SK-N-SH (cell line): ENCODE data around the gene CTSL. TPM values are rescaled to one million over a fixed set of nuclear protein-coding genes. Genes with fewer than 3 reads are reported as not detected.

ENCODE experiments used
- CTCF ChIA-PET: fragments of 300-600, 350-600 bp; formaldehyde crosslinking; extraction: SDS; loops from one replicate; lab custom pipeline; 2021; lab: Yijun Ruan, JAX
- POLR2A ChIA-PET: fragments of 350-600 bp; sonication (Branson Sonifier 250); formaldehyde crosslinking; extraction: SDS; loops from one replicate; lab custom pipeline; 2020; ENCODE audit warnings: antibody characterized with exemption, inconsistent platforms; lab: Yijun Ruan, JAX
- DNase-seq: peaks from one replicate; pipeline ENCODE4 v3.0.0; 2012
- H2AFZ ChIP-seq: fragments of 200-600 bp; sonication (generic); 2 replicates; pipeline ENCODE4 v1.8.1; 2016; ENCODE audit warnings: antibody characterized with exemption, mild to moderate bottlenecking, low read depth
- H3F3A ChIP-seq: fragments of 200-600 bp; sonication (generic); replicated peaks from 2 replicates; pipeline ENCODE3; 2016; ENCODE audit warnings: antibody characterized with exemption, mild to moderate bottlenecking; ENCODE audit not compliant: insufficient read depth
- H3K27ac ChIP-seq, 2 experiments: fragments of 200-500 bp in 1 of 2; fragments of 200-600 bp in 1 of 2; sonication (Bioruptor generic) in 1 of 2; sonication (generic), shearing (Covaris generic) in 1 of 2; 2 replicates each; pipeline versions ENCODE4 v1.5.1 to v1.6.1; 2014 to 2016; ENCODE audit warnings: low read depth in 2 of 2, inconsistent platforms in 1 of 2, low read length in 1 of 2, mild to moderate bottlenecking in 1 of 2, mixed read lengths in 1 of 2
- H3K27me3 ChIP-seq: fragments of 200-600 bp; sonication (generic), shearing (Covaris generic); 2 replicates; pipeline ENCODE4 v1.6.1; 2016; ENCODE audit warnings: mixed run types; ENCODE audit not compliant: insufficient read depth
- H3K36me3 ChIP-seq, 2 experiments: fragments of 200-500 bp in 1 of 2; fragments of 200-600 bp in 1 of 2; sonication (Bioruptor generic) in 1 of 2; sonication (generic) in 1 of 2; replicated peaks in 1 of 2; 2 replicates each; pipeline versions ENCODE3 to v1.5.1; 2014 to 2016; ENCODE audit warnings: low read length in 1 of 2, mild to moderate bottlenecking in 1 of 2; ENCODE audit not compliant: insufficient read depth in 2 of 2, control insufficient read depth in 1 of 2
- H3K4me1 ChIP-seq, 2 experiments: fragments of 200-500 bp in 1 of 2; fragments of 200-600 bp in 1 of 2; sonication (Bioruptor generic) in 1 of 2; sonication (generic), shearing (Covaris generic) in 1 of 2; 2 replicates each; pipeline versions ENCODE4 v1.5.1 to v1.6.1; 2014 to 2016; ENCODE audit warnings: low read depth in 1 of 2, low read length in 1 of 2, mixed run types in 1 of 2; ENCODE audit not compliant: insufficient read depth in 2 of 2, control insufficient read depth in 1 of 2
- H3K4me2 ChIP-seq: fragments of 200-600 bp; sonication (generic), shearing (Covaris generic); 2 replicates; pipeline ENCODE4 v1.6.1; 2017; ENCODE audit warnings: mixed run types
- H3K4me3 ChIP-seq, 2 experiments: fragments of 200-500 bp in 1 of 2; fragments of 200-600 bp in 1 of 2; sonication (Bioruptor generic) in 1 of 2; sonication (generic), shearing (Covaris generic) in 1 of 2; 2 replicates each; pipeline versions ENCODE4 v1.5.1 to v1.8.1; 2014 to 2016; ENCODE audit warnings: low read depth in 2 of 2, inconsistent platforms in 1 of 2, low read length in 1 of 2, mild to moderate bottlenecking in 1 of 2, mixed read lengths in 1 of 2, moderate library complexity in 1 of 2
- H3K79me2 ChIP-seq: fragments of 200-600 bp; sonication (generic); 2 replicates; pipeline ENCODE4 v1.8.1; 2017; ENCODE audit warnings: mild to moderate bottlenecking; ENCODE audit not compliant: insufficient read depth
- H3K9ac ChIP-seq: fragments of 200-600 bp; sonication (generic); 2 replicates; pipeline ENCODE4 v1.6.1; 2017; ENCODE audit warnings: mixed run types
- H3K9me2 ChIP-seq: fragments of 200-600 bp; sonication (generic); 2 replicates; pipeline ENCODE4 v1.6.1; 2017; ENCODE audit warnings: mixed run types
- H3K9me3 ChIP-seq: fragments of 200-600 bp; sonication (generic); 2 replicates; pipeline ENCODE4 v1.6.1; 2017; ENCODE audit warnings: mixed run types, mild to moderate bottlenecking, moderate library complexity
- H4K20me1 ChIP-seq: fragments of 200-600 bp; sonication (generic); 2 replicates; pipeline ENCODE4 v1.6.1; 2017; ENCODE audit warnings: mild to moderate bottlenecking, mixed run types; ENCODE audit not compliant: insufficient read depth
- CHD2 ChIP-seq: fragments of 150-350 bp; IDR thresholded peaks from 2 replicates; pipeline ENCODE4 v1.6.1; 2018; ENCODE audit warnings: low read length; ENCODE audit not compliant: partially characterized antibody
- CTCF ChIP-seq: fragments of 200-600 bp; sonication (generic); IDR thresholded peaks from 2 replicates; pipeline ENCODE4 v1.6.1; 2017; ENCODE audit warnings: antibody characterized with exemption, mild to moderate bottlenecking, moderate library complexity
- EZH2phosphoT487 ChIP-seq: fragments of 200-600 bp; sonication (generic); IDR thresholded peaks from 2 replicates; pipeline ENCODE4 v1.6.1; 2017; ENCODE audit warnings: low read depth, mixed run types, mild to moderate bottlenecking, antibody characterized with exemption, moderate library complexity, borderline replicate concordance
- FOSL2 ChIP-seq: IDR thresholded peaks from 2 replicates; pipeline ENCODE4 v1.4.0; 2012; ENCODE audit warnings: low read depth, mild to moderate bottlenecking, moderate library complexity, borderline replicate concordance
- FOXJ3 ChIP-seq: sonication (generic); formaldehyde crosslinking; IDR thresholded peaks from 2 replicates; pipeline ENCODE4 v1.5.1; 2020; ENCODE audit warnings: mild to moderate bottlenecking, missing genetic modification reagents
- GABPA ChIP-seq: IDR thresholded peaks from 2 replicates; pipeline ENCODE4 v1.4.0; 2012; ENCODE audit warnings: low read depth, mild to moderate bottlenecking
- GATA2 ChIP-seq: sonication (generic); formaldehyde crosslinking; IDR thresholded peaks from 2 replicates; pipeline ENCODE4 v1.5.0; 2020; ENCODE audit warnings: mild to moderate bottlenecking, missing genetic modification reagents
- JUND ChIP-seq: IDR thresholded peaks from 2 replicates; pipeline ENCODE4 v1.4.0; 2012
- MAX ChIP-seq: IDR thresholded peaks from 2 replicates; pipeline ENCODE4 v1.4.0; 2012; ENCODE audit warnings: low read depth
- MEF2A ChIP-seq: IDR thresholded peaks from 2 replicates; pipeline ENCODE4 v1.4.0; 2012; ENCODE audit warnings: low read depth, borderline replicate concordance
- NFIC ChIP-seq: IDR thresholded peaks from 2 replicates; pipeline ENCODE4 v1.4.0; 2012; ENCODE audit warnings: borderline replicate concordance
- NRF1 ChIP-seq: IDR thresholded peaks from 2 replicates; pipeline ENCODE4 v1.6.1; 2012; ENCODE audit warnings: low read depth, mild to moderate bottlenecking, low read length
- POLR2AphosphoS5 ChIP-seq: IDR thresholded peaks from 2 replicates; pipeline ENCODE4 v1.6.1; 2012; ENCODE audit warnings: low read depth, low read length
- RAD21 ChIP-seq: IDR thresholded peaks from 2 replicates; pipeline ENCODE4 v1.6.1; 2012; ENCODE audit warnings: mild to moderate bottlenecking, low read length
- RCOR1 ChIP-seq: fragments of 150-350 bp; IDR thresholded peaks from 2 replicates; pipeline ENCODE4 v1.6.1; 2017; ENCODE audit warnings: antibody characterized with exemption, low read length
- RFX5 ChIP-seq: IDR thresholded peaks from 2 replicates; pipeline ENCODE4 v1.6.1; 2012; ENCODE audit warnings: mild to moderate bottlenecking, improper control_type of control experiment, low read length
- RXRA ChIP-seq: IDR thresholded peaks from 2 replicates; pipeline ENCODE4 v1.4.0; 2012; ENCODE audit warnings: low read depth, mild to moderate bottlenecking, borderline replicate concordance
- TCF12 ChIP-seq: IDR thresholded peaks from 2 replicates; pipeline ENCODE4 v1.4.0; 2012
- YY1 ChIP-seq: IDR thresholded peaks from 2 replicates; pipeline ENCODE4 v1.4.0; 2012; ENCODE audit warnings: low read depth, mild to moderate bottlenecking
- ZBTB33 ChIP-seq: IDR thresholded peaks from 2 replicates; pipeline ENCODE4 v1.4.0; 2012; ENCODE audit warnings: low read depth, borderline replicate concordance
- WGBS: methylation state at CpG from one replicate; pipeline ENCODE4 v1.1.6; 2017; ENCODE audit warnings: low lambda C conversion rate; 5-methylcytosine and 5-hydroxymethylcytosine counted together
- polyA plus RNA-seq, 3 experiments: library from polyadenylated mRNA; depleted of rRNA; stranded (reverse); fragments of >200 nt; gene quantifications; 2 replicates each; pipeline ENCODE4 v1.2.3, GENCODE V29; 2012
- TF ChIP-seq, protein P1 (sequence below): IDR thresholded peaks from 2 replicates; pipeline ENCODE4; 2012

CTSL gene
- polyA plus RNA-seq, 1 of the 3 experiments (the other 2 are of a cell fraction) = 98.3 TPM

DNA sequence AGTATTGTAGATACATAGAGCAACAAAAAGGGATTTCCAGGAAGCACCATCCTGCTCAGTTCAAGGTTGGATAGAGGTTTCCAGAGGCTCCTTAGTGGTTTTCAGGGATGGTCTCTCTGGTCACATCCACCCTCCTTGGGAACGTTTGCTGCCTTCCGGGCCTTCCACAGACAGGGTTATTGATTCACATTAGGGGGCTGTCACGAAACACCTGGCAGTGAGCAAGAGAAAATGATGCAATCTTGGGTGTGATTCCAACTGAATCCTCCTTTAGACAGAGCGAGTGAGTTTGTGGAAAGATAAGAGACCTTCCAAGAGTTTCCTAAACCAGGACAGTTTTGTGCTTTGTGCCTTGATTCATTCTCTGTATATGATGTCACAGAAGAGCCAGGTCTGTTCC is 43.8 kb upstream of the CTSL start:
- DNase-seq = no peak
- H3K9ac ChIP-seq = no peak overlapping the region
- 51% methylated on average over 4 of the region's 4 CpGs for WGBS
- H3K9me3 ChIP-seq = no peaks in the 10 kb centered on the region
- H2AFZ ChIP-seq = no peak overlapping the region
- no peaks in the 10 kb centered on the region for H4K20me1 ChIP-seq
- H3K4me1 ChIP-seq = no peaks in the 10 kb centered on the region; a peak in 1 of 4 replicates
- TF ChIP-seq RAD21 = no peak
- TF ChIP-seq YY1 = no peak
- no peak for TF ChIP-seq GABPA
- no peak for TF ChIP-seq MEF2A
- no peak for TF ChIP-seq CHD2
- no peak for TF ChIP-seq POLR2AphosphoS5
- TF ChIP-seq NRF1 = no peak
- no peak for TF ChIP-seq GATA2 (CRISPR knock-in tag)
- TF ChIP-seq EZH2phosphoT487 = no peak
- no peak for TF ChIP-seq MAX
- TF ChIP-seq, protein P1, sequence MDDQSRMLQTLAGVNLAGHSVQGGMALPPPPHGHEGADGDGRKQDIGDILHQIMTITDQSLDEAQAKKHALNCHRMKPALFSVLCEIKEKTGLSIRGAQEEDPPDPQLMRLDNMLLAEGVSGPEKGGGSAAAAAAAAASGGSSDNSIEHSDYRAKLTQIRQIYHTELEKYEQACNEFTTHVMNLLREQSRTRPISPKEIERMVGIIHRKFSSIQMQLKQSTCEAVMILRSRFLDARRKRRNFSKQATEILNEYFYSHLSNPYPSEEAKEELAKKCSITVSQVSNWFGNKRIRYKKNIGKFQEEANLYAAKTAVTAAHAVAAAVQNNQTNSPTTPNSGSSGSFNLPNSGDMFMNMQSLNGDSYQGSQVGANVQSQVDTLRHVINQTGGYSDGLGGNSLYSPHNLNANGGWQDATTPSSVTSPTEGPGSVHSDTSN = no peak
- TF ChIP-seq RXRA = no peak
- TF ChIP-seq RCOR1 = no peak
- no peak for TF ChIP-seq FOSL2
- no peak for TF ChIP-seq ZBTB33
- TF ChIP-seq FOXJ3 (CRISPR knock-in tag) = no peak
- no peak overlapping the region for H3K27ac ChIP-seq
- H3K36me3 ChIP-seq = no peaks in the 10 kb centered on the region
- H3F3A ChIP-seq = no peaks in the 10 kb centered on the region
- no peaks in the 10 kb centered on the region for H3K27me3 ChIP-seq
- CTCF ChIA-PET = interaction anchor here (1.4 to 3.3 kb wide), 2 partner anchors 19 to 131 kb away, joined by 3 to 12 read pairs; no protein-coding TSS in a partner anchor
- H3K4me3 ChIP-seq = no peak overlapping the region
- no peaks in the 10 kb centered on the region for H3K9me2 ChIP-seq
- POLR2A ChIA-PET = no interaction called here
- no peaks in the 10 kb centered on the region for H3K79me2 ChIP-seq
- no peak overlapping the region for H3K4me2 ChIP-seq

DNA sequence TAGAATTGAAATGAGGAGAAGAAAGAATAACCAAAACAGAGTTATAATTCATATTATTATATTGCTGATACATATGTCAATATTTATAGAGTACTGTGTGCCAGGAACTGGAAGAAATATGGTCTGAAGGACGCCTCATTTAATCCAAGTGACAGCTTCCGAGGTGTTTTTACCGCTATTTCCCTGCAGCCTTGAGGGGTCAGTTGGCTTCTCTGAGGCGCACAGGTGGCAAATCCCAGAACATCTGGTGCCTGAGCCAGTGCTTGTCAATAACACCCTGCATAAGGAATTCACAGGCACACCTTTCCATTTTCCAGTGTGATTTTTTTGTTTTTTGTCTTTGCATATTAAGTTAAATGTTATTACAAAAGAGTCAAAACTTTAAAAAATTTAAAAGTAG is 43.3 kb upstream of the CTSL start:
- Histone ChIP-seq H2AFZ (no peak overlapping the region), H3F3A (no peaks in the 10 kb centered on the region), H3K9ac (no peak overlapping the region), H4K20me1 (no peaks in the 10 kb centered on the region), H3K9me2 (no peaks in the 10 kb centered on the region), H3K79me2 (no peaks in the 10 kb centered on the region), H3K36me3 (no peaks in the 10 kb centered on the region), H3K4me1 (no peaks in the 10 kb centered on the region; a peak in 1 of 4 replicates), H3K27ac (no peak overlapping the region), H3K9me3 (no peaks in the 10 kb centered on the region), H3K4me2 (no peak overlapping the region), H3K4me3 (no peak overlapping the region), H3K27me3 (no peaks in the 10 kb centered on the region)
- POLR2A ChIA-PET = no interaction called here
- CTCF ChIA-PET = interaction anchor here (1.4 to 3.3 kb wide), 2 partner anchors 19 to 131 kb away, joined by 3 to 12 read pairs; no protein-coding TSS in a partner anchor
- TF ChIP-seq ZBTB33 = no peak
- TF ChIP-seq GATA2 (CRISPR knock-in tag) = no peak
- no peak for TF ChIP-seq TCF12
- TF ChIP-seq JUND = no peak
- no peak for TF ChIP-seq POLR2AphosphoS5
- no peak for TF ChIP-seq CTCF
- TF ChIP-seq RAD21 = no peak
- TF ChIP-seq RFX5 = no peak
- TF ChIP-seq NFIC = no peak
- 67% methylated on average over 4 of the region's 4 CpGs for WGBS
- DNase-seq = no peak
